Hepatocyte (in vitro differentiated cells): ENCODE measurements around the gene AQR.

Source experiments
- EZH2 ChIP-seq: fragments of 200-600 bp; sonication (generic); IDR thresholded peaks from 2 replicates; pipeline ENCODE4 v1.6.1; 2016; ENCODE audit warnings: antibody characterized with exemption, mild to moderate bottlenecking, borderline replicate concordance
- EZH2phosphoT487 ChIP-seq: fragments of 200-600 bp; sonication (generic); IDR thresholded peaks from one replicate; pipeline ENCODE4 v1.6.1; 2018; ENCODE audit warnings: antibody characterized with exemption, mild to moderate bottlenecking, low read depth, moderate library complexity; ENCODE audit not compliant: unreplicated experiment, severe bottlenecking
- TF ChIP-seq, protein P1 (sequence below): fragments of 200-600 bp; sonication (generic); IDR thresholded peaks from 2 replicates; pipeline ENCODE4 v1.5.1; 2016; ENCODE audit warnings: antibody characterized with exemption, mild to moderate bottlenecking; ENCODE audit not compliant: poor library complexity

DNA sequence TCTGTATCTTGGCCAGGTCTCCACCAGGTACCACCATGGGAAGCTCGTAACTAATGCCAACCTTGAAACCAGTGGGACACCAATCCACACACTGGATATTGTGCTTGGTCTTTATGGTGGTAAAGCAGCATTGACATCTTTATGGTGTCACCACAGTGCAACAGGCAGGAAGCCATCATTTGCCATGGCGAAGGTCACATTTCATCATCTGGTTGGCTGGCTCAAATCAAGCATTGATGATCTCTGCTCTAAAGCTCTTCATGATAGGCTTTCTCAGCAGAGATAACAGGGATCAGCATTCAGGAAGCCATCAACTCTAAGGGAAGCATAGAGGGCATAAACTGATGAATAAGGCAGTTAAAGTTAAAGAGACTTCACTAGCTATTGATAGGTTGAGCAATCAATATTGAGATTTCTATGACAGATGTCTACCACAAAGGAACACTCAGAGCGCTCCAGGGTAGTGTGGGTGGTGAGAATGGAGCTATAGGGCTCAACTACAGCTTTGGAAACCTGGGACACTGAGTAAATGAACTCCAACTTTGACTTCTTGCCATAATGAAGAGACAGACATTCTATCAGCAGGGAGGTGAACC lies 120.1 kb downstream of the AQR start:
- TF ChIP-seq, protein P1, sequence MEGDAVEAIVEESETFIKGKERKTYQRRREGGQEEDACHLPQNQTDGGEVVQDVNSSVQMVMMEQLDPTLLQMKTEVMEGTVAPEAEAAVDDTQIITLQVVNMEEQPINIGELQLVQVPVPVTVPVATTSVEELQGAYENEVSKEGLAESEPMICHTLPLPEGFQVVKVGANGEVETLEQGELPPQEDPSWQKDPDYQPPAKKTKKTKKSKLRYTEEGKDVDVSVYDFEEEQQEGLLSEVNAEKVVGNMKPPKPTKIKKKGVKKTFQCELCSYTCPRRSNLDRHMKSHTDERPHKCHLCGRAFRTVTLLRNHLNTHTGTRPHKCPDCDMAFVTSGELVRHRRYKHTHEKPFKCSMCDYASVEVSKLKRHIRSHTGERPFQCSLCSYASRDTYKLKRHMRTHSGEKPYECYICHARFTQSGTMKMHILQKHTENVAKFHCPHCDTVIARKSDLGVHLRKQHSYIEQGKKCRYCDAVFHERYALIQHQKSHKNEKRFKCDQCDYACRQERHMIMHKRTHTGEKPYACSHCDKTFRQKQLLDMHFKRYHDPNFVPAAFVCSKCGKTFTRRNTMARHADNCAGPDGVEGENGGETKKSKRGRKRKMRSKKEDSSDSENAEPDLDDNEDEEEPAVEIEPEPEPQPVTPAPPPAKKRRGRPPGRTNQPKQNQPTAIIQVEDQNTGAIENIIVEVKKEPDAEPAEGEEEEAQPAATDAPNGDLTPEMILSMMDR = no peak
- TF ChIP-seq EZH2 (no peak), EZH2phosphoT487 (no peak)
